ENCODE results near the gene EP300.

EP300 gene

DNA sequence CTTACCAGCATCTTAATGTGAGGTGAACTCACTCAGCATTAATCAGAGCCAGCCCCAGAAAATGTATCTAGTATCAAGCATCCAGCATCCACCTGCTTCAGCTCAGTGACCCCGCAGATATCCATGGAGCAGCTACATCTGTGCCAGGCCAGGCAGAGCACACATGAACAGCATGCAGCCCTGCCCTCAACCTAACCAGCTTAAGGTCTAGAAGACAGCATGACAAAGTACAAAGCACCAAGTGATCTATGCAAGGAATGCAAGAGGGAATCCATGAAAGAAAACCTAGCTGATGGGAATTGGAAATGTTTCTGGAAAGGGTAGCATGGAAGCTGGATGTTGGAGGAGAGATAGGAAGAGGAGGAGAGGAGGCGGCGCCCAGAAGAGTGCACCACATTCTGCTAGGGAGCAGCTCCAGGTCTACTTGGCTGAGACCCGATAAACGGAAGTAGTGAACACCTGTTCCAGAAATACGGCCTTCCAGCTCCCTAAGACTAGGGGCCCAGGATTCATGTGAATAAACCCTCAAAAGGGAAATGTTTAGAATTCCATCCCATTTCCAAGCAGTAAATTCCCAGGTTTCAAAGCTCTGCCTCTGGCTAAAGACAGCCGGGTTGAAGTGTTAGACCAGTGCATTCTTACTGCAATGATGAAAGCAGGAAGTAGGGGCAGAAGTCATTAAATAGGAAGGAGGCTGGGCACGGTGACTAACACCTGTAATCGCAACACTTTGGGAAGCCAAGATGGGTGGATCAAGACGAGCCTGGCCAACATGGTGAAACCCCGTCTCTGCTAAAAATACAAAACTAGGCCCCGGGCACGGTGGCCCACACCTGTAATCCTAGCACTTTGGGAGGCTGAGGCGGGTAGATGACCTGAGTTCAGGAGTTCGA, 89.2 kb downstream of the EP300 start:
- H3K27ac ChIP-seq, result peak overlapping the region; percentile 26; the same call in 1 of the 2 replicates
- TF ChIP-seq CTCF (IDR thresholded peaks at IDR 0.05) (no peak), ZFX (IDR thresholded peaks at IDR 0.05; ENCODE audit: borderline replicate concordance) (no peak)

- TF ChIP-seq ZFX (IDR thresholded peaks at IDR 0.05; ENCODE audit: borderline replicate concordance), result no peak
- TF ChIP-seq CTCF (IDR thresholded peaks at IDR 0.05), result no peak
These were observed 92.3 kb downstream of the EP300 start for GRCh38 chr22:41184679-41185078.

DNA sequence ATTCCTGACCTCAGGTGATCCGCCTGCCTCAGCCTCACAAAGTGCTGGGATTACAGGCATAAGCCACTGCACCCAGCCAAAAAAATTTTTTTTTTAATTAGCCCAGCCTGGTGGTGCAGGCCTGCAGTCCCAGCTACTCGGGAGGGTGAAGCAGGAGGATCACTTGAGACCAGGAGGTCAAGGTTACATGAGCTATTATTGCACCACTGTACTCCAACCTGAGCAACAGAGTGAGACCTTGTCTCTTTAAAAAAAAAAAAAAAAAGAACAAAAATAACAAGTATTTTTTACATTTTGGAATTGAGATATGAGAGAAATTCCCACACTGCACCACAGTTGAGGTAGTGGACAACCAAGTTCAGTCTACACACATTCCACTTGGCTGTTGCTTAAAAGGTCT, 99.1 kb downstream of the EP300 start:
- H3K27ac ChIP-seq, result no peak overlapping the region
- TF ChIP-seq ZFX (IDR thresholded peaks at IDR 0.05; ENCODE audit: borderline replicate concordance), result no peak

More at GRCh38 chr22:41184679-41185078, 92.3 kb downstream of the EP300 start:
- no peak overlapping the region for H3K27ac ChIP-seq

GRCh38 chr22:41193829-41194228, 101.4 kb downstream of the EP300 start:
- no peak overlapping the region for H3K27ac ChIP-seq
- no peak for TF ChIP-seq CTCF (IDR thresholded peaks at IDR 0.05)
- TF ChIP-seq ZFX (IDR thresholded peaks at IDR 0.05; ENCODE audit: borderline replicate concordance), result no peak

DNA sequence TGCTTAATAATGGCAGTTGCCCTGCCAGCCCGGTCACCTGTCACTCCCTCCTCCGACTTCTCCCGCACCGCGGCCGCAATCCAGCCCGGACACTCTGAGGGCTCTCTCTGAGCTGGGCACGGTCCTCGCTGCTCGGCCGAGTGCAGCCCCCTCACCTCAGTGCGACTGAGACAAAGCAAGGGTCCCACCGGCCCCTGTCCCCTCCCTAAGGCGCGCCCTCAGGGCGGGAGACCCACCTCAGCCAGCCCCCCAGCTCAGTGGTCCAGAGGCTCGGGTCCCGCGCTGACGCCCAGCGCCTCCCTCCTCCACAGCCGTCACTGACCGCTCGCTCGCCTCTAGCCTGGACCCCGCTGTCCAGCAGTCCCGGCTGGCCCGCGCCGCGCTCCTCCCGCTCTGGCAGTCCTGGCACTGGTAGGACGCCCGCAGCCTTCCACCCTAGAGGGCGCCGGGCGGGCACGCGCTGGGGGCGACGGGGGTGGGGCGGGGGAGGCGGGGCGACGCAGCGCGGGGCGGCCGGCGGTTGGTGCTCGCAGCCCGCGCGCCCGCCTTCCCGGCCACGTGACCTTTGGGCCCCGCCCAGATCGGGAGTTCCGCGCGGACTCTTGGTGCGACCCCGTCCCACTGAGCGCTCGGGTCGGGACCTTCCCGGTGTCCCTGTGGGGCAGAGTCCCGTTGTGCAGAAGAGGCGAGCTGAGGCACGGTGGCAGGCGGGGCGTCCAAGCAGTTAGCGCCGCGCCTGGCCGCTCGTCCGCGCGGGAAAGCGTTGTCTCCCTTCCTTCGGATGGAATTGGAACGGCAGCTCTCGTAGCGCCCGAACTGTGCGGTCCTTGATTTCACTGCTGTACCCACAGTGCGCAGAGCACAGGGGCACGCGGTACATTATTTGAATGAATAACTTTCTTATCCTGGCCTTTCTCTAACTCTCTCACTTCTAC, 104.9 kb downstream of the EP300 start:
- TF ChIP-seq CTCF (IDR thresholded peaks at IDR 0.05) (peak; percentile 46; the same call in 1 of the 2 replicates), ZFX (IDR thresholded peaks at IDR 0.05; ENCODE audit: borderline replicate concordance) (no peak)
- H3K27ac ChIP-seq, result peak overlapping the region; percentile 79

DNA sequence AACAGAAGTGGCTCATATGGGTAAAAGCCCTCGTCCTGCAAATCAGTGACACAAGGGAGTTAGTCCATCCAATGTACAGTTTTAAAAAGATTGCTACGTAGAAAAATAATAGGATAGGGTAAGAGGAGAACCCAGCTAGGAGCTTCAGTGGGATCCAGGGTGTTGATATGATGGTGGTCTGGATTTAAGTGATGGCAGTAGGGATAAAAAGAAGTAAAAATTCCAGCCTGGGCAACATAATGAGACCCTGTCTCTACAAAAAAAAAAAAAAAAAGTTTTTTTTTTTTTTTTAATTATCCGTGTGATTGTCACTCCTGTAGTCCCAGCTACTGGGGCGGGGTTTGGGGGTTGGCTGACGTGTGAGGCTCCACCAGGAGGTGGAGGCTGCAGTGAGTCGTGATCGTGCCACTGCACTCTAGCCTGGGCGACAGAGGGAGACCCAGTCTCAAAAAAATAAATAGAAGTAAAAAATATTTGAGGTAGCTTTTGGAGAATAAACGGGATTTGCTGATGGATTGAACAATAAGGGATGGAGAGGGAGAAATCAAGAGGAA, 105.7 kb downstream of the EP300 start:
- H3K27ac ChIP-seq, result peak overlapping the region; percentile 79
- TF ChIP-seq CTCF (IDR thresholded peaks at IDR 0.05) (no peak), ZFX (IDR thresholded peaks at IDR 0.05; ENCODE audit: borderline replicate concordance) (no peak)

GRCh38 chr22:41201141-41201540, 108.7 kb downstream of the EP300 start:
- no peak for TF ChIP-seq ZFX (IDR thresholded peaks at IDR 0.05; ENCODE audit: borderline replicate concordance)
- H3K27ac ChIP-seq, result no peak overlapping the region

Measured in 22Rv1 (cell line).